NCI-H1694 (cell line): ENCODE data around the gene CERS6.
"Not testable (repeated sequence)": the region's sequence is repeated elsewhere in the genome, so short reads cannot be mapped to it uniquely, and the experiment has no call there.

ENCODE experiments used
- DNase-seq: peaks from one replicate; lab custom pipeline; 2025; lab: John Stamatoyannopoulos, UW

Gene CERS6

DNA sequence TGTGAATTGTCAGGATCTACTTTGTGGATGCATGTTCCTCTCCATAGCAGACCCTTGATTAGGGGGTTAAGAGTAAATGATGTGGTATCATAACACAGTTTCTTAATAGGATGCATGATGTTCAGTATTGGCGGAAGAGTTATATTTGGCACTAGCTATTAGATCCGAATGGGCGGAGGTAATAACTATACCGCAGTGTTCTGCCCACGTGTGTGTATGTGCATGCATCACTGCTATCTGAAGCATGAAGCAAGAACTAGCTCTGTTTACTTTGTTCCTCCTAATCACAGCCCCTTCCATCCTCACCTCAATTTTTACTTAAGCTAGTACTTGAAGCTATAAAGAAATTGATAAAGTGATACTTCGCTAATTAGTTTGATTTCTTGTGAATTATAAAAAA is 186.8 kb downstream of the CERS6 start:
- no peak for DNase-seq

DNA sequence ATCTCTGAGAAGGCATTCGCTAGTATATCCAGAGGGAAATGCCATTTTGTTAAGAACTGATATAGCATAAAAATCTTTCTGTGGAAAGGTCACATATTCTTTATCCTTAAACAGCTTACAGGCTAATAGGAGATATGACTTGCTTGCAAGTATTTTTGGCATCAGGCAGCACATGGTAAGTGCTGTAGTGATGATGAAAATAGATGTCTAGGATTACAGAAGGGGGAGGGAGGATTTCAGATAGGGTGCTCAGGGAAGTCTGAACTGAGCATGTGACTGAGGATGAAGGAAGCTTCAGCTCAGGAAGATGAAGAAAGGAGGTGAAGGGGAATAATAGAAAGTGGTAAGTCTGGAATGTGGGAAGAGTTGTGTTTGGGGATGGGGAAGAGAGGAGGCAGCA is 187.9 kb downstream of the CERS6 start:
- no peak for DNase-seq

DNA sequence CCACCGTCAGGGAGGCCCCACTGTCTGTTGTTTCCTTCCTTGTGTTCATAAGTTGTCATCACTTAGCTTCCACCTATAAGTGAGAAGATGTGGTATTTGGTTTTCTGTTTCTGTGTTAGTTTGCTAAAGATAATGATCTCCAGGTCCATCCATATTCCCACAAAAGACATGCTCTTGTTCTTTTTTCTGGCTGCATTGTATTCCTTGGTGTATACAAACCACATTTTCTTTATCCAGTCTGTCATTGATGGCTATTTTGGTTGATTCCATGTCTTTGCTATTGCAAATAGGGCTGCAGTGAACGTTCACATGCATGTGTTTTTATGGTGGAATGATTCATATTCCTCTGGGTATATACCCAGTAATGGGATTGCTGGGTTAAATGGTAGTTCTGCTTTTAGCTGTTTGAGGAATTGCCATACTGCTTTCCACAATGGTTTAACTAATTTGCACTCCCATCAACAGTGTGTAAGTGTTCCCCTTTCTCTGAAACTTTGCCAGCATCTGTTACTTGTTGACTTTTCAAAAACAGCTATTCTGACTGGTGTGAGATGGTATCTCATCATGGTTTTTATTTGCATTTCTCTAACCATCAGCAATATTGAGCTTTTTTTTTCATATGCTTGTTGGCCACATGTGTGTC is 189.7 kb downstream of the CERS6 start:
- no peak for DNase-seq

DNA sequence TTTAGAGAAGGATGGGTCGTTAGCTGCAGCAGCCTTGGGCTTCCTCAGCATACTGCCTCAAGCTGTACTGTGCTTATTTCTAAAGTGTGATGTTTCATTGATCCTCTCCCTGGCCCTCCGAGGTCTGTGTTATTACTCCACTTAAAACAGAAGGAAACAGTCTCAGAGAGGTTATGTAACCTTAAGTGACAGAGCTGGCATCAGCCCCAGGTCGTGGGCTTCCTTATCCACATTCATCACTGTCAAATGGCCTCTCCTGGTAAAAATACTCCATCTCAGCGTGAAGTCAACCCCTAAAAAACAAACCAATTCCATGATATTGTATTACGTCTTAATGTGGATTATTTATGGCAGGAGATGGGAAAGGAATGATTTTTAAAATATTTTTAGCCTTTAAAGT is 193.0 kb downstream of the CERS6 start:
- DNase-seq: no peak

DNA sequence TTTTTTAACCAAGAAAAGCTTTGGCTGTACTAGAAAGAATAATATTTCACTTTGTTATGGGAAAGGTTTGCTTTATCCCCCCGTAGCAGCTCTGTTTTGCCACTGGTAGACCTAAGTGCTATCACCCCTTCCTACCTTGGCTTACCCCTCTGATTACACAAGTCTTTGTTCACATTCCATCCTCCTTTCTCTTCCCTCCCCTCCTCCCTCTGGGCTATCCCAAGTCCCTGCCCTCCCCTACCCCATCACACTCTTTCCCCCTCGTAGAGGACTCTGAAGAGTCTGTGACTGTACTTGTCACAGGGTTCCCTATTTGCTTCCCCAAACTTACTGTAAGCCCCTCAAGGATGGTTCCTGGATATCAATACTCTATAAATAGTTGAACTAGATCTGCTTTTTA is 193.5 kb downstream of the CERS6 start:
- no peak for DNase-seq

DNA sequence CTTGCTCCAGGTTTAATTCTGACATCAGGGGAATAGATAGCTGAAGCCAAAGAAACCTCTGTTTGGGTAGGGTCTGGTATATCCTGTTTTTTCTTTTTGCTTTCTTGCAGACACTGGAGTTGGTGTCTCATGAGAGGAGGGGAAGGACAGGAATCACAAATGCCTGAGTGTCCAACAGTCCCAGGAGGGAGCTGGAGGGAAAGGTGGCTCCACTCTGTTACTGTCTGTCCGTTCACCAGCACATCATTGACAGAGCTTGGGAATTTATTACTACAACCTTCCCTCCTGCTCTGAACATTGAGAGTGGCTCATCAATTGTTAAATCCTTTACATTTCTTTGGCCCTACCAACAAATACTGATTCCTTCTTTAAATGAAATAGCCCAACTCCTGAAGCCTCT is 194.1 kb downstream of the CERS6 start:
- DNase-seq: no peak

DNA sequence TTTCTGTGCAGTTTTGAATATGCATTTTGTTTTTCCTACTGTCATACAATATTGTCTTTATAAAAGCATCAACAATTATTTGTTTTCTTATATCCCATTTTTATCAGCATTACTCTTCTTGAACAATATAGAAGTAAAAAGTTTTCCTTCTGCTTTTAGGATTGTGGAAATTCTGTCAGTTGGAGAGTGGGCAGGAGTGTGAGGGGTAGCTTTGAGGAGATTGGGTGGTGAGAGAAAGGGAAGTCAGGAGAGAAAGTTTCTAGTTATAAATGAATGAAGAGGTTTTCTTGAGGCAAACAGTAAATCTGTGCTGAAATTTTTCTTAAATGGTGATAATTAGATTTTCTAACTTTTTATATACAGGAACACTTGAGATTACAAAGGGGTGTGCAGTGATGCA is 194.7 kb downstream of the CERS6 start:
- no peak for DNase-seq

DNA sequence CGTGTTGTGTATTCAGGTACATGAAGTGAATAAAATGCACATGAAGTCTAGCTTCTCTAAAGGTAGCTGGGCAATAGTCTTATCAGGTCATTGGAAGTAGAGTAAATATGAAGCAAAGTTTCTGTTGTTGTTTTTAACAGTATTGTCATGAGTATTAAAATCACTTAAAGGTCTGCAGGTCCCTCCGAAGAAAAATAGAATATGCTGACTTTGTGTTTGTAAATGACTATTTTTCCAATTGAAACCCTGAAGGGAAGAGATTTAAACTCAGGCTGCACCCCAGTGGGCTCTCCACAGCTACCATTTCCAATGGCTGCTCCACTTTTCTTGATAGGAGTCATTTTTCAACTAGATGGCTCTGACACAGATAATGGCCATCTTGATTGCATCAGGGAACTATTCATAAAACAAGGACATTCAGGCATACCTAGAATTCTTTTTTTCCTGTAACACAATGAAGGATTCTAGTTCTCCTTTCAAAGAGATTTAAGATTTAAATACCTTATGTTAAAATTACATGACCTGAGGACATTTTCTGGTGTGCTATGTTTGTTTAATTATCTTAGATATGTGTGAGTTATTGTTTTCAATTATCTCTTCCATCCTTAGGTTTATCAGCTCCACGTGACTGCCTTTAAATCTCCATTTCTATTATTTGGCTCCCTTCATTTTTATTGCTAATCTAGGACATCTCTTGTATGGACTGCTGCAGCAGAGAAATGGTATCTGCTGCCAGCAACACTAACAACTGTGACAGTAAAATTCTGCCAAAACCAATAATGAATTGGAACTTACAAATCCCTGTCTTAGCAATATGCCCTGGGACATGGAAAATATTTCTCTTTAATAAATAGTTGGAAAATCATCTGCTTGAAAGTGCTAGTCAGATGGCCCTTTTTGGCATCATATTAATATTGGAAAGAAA is 197.2 kb downstream of the CERS6 start:
- DNase-seq: no peak

DNA sequence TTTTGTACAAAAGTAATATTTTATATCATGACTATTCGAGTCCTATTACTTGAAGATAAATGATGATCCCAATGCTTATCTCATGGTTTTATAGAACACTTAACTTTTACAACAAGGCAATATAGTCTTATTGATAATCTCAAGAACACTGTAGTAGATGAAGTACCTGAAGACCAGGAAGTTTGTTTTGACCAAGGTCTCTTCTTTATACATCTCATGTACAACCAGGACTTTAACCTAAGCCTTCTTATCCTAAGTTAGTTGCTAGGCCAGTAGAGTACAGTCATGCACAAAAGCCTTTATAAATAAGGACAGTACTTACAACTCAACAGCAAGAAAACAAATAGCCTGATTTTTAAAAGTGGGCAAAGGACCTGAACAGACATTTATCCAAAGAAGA is 198.6 kb downstream of the CERS6 start:
- no peak for DNase-seq

DNA sequence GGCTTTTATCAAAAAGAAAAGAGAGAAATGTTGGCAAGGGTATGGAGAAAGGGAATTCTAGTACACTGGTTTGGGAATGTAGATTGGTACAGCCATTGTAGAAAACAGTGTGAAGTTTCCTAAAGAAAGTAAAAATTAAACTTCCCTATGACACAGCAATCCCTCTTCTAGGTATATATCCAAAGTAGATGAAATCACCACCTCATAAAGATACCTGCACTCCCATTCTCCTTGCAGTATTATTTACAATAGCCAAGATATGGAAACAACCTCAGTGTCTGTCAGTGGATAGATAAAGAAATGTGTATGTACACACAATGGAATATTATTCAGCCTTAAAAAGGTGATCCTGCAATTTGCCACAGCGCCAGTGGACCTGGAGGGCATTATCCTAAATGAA is 199.1 kb downstream of the CERS6 start:
- no peak for DNase-seq

DNA sequence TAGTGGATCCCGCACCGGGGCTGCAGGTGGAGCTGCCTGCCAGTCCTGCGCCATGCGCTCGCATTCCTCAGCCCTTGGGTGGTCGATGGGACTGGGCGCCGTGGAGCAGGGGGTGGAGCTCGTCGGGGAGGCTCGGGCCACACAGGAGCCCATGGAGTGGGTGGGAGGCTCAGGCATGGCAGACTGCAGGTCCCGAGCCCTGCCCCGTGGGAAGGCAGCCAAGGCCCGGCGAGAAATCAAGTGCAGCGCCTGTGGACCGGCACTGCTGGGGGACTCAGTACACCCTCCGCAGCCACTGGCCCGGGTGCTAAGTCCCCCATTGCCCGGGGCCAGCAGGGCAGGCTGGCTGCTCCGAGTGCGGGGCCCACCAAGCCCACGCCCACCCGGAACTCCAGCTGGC is 201.3 kb downstream of the CERS6 start:
- DNase-seq: not testable (repeated sequence)

DNA sequence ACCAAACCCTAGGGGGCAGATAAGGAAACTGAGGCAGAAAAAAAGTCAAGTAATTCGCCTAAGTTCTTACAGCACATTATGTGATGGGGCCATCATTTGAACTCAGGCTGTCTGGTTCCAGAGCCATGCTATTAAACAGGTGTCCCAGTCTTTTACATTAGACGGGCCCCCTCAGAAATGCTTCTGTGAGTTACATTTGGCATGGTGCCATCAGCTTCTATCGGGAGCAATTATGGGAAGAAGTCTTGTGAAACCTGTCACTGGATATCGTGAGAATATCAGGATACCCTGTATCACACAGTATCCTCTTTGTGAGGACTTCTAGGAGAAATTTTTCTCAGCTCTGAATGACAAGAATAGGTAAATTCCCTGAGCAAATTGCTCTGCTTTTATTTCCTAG is 202.6 kb downstream of the CERS6 start:
- DNase-seq: no peak

DNA sequence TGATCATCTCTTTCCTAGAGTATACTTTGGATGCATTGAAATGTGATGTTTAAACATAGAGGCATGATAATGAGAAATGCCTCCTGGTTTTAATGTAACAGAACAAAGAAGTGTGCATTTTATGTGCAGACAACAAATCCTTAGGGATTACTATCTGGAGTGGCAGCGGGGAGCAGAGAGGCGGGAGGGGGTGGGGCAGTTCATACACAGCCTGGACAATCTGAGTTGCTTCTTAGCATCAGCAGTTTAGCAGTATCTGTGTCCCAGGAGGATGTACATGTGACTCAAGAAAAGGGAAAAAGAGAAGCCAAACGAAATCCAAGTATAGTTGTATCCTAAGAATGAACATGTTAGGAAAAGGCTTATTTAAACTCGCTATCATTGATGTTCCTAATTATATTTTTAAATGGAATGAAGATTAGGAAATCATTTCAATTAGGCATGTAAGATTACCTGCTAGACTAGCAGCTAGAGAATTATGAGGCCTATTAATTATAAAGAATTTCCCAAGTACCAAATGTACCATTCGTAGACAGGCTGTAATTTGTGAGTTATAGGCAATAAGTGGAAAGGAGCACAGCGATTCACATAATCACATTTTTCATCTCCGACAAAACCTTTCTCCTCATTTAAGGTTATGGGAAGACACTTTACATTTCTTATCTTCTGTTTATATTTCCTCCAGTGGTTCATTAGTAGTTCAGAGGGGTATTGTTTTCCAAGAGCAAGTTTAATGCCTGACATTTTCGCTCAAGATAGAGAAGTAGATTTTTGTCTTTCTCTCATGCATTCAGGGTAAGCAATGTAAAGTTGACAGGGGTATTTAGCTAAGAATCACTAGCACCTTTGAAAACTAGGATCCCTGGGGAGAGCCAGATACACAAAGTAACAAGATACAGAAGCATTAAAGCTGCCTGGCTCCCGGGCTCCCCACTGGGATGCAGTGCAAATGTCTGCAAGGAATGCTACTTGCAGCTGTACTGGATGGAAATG is 205.1 kb downstream of the CERS6 start:
- DNase-seq: no peak

DNA sequence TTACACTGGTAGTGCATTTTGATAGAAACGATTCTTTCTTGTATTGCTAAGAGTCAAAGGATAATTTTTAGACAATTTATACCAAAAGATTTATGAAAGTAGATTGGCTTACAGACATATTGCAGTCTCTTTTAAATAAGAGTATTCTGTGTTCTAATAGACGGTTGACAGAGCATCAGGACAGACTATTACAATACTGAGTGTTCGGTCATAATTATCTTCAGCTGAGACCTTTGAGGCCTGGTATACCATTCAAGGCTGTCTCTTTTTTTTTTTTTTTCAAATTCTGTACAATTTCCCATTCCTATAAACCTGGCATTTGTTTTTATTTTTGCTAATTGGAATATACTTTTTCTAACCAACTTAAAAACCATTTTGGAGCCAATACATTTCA is 205.8 kb downstream of the CERS6 start:
- no peak for DNase-seq

DNA sequence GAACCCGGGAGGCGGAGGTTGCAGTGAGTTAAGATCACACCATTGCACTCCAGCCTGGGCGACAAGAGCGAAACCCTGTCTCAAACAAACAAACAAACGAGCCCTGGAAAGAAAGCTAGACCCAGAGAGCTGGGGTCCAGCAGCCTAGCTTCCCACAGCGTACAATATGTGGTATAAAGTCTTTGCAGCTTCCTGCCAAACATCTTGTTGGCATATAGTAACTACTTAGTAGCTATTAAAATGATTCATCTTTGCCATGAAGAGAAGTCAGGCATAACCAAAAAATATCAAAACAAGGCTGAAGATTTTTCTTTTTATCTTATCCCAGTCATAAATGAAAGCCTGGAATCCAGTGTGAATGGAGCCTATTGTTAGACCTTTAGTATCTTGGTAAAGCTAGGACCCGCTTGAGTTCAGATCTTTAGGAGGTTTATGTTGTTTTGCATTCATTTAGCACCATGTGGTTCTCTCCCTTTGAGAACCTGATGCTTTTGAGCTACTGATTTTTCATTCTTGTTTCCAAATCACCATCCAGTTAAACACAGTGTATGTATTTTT is 206.7 kb downstream of the CERS6 start:
- DNase-seq: no peak

DNA sequence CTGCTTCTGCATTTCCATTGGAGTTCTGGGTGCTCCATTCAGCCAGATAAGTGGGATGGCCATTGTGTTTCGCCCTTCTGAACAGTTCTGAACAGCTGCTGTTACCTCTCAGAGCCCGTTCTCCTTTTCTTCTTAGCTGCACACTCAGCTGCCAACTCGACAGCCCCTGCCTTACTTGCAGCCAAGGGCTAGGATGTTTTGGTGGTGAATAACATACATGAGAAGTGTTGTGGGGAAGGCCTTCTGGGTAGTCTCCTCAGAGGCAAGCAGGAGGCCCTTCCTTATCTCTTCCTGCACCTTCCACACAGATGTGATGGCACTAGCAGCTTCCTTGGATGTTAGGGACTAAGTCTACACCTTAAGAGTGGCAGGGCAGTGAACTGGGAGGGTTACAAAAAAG is 207.9 kb downstream of the CERS6 start:
- DNase-seq: no peak

DNA sequence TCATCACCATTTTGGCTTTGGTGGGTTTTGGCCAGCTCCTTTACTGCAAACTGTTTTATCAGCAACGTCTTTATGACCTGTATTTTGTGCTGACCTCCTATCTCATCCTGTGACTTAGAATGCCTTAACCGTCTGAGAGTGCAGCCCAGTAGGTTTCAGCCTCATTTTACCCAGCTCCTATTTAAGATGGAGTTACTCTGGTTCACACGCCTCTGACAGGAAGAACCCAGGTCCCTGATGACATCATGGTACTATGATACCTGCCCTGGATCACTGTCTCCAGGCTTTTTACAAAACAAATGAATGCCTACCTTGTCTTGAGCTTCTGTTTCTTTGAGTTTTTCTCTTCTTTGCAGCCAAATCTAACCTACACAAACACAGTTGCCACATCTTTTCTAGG is 208.6 kb downstream of the CERS6 start:
- not testable (repeated sequence) for DNase-seq

DNA sequence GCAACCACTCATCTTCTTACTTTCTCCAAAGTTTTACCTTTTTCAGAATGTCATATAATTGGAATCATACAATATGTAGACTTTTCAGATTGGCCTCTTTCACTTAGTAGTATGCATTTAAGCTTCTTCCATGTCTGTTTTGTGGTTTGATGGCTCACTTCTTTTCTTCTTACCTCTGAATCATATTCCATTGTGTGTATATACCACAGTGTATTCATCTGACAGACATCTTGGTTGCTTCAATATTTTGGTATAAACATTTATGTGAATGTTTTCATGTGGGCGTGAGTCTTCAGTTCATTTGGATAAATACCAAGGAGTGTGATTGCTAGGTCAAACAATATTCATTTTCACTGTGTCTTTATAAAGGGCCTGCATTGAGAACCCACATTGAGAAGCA is 210.3 kb downstream of the CERS6 start:
- no peak for DNase-seq

DNA sequence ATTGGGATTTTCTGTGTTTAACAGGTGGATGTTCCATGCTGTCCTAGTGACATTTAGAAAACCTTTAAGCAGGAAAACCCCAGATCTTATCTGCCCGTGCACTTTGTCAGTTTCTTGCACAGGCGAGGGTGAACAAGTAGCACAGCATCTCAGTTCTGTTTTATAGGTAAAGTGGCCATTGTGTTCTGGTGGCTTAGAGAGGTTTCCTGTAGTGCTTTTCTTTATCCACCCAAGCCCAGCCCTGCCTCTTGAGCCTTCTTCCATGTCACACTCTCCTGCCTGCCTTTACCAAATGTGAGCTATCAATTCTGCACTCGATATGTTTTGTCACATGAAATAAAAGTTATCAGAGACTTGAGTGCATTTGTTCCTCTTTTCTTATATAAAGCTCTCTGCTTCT is 211.1 kb downstream of the CERS6 start:
- DNase-seq: no peak

DNA sequence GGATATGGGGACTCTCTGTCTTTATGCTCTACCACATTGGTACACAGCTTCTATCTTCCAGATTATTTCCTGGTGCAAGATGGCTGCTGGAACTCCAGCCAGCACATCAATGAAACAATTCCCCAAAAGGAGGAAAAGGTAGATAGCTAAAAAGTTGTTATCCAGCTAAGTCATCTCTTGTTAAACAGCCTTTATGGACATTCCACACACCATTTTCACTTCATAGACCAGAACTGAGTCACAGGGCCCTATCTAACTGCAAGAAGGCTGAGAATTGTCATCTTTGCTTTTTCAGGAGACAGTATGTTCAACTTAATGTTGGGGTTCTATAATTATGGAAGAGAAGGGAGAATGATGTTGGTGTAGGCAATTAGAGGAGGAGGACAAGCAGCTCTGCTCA is 213.1 kb downstream of the CERS6 start:
- DNase-seq: no peak

DNA sequence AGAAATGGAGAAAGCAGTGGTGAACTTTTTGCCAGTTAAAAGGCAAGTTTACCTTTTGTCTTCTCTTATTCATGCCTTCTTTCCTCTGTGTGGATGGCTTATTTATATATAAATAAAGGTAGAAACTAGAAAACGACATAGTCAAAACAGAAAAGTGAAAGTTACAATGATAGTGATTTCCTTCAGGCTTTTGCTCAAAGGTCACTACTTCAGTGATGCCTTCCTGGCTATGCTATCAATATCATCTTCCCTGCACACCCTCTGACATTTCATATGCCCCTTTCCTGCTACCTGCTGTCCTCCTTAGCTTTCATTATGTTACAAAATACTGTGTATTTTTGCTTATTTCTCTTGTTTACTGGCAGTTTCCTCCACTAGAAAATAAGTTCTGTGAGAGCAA is 214.4 kb downstream of the CERS6 start:
- DNase-seq: no peak

DNA sequence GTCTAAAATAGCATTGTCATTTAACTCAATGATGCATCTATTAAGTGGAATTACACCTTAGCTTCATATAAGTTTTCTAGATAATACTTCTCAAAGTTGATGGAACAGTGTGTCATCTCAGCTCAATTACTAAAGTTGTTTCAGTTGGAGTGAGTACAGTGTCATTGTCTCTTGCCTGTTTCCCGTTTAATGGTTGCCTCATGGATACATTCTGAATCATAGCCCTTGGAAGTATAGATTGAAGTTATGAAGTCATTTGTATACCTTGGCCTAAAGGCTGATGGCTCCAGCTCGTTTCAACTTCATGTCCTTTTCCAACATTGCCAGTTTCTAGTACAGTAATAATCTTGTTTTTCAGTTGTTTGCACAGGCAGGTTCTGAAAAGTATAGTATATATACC is 215.9 kb downstream of the CERS6 start:
- no peak for DNase-seq
